ENCODE data around the gene ANO7.
A peak's percentile ranks its signal among the peaks of the same experiment; 100 is the strongest.

The ANO7 gene

GRCh38 chr2:241207641-241208040, 19.2 kb downstream of the ANO7 start:
- no peak for DNase-seq

GRCh38 chr2:241208058-241208457, 19.6 kb downstream of the ANO7 start:
- DNase-seq, result peak in 28 of 56 donors; percentile 14 to 69 (median 42)

- no peak for DNase-seq
Observed at GRCh38 chr2:241209271-241209670, 20.8 kb downstream of the ANO7 start.

- no peak for DNase-seq
Observed at GRCh38 chr2:241211276-241211675, 22.8 kb downstream of the ANO7 start.

- DNase-seq, result peak in 1 of 56 donors; percentile 21
Observed at GRCh38 chr2:241213041-241213440, 24.6 kb downstream of the ANO7 start.

- no peak for DNase-seq
Observed at GRCh38 chr2:241213567-241213966, 25.1 kb downstream of the ANO7 start.

- no peak for DNase-seq
Observed at GRCh38 chr2:241214209-241214608, 25.7 kb downstream of the ANO7 start.

- DNase-seq, result no peak
Observed at GRCh38 chr2:241214766-241215165, 26.3 kb downstream of the ANO7 start.

GRCh38 chr2:241215421-241215820, 26.9 kb downstream of the ANO7 start:
- no peak for DNase-seq

GRCh38 chr2:241216211-241216761, 27.8 kb downstream of the ANO7 start:
- no peak for DNase-seq

- peak in 44 of 56 donors; percentile 12 to 84 (median 58) for DNase-seq
Observed at GRCh38 chr2:241217320-241218031, 29.0 kb downstream of the ANO7 start.

GRCh38 chr2:241218131-241219029, 29.9 kb downstream of the ANO7 start:
- DNase-seq, result peak in 9 of 56 donors; percentile 17 to 57 (median 27)

GRCh38 chr2:241219030-241219382, 30.5 kb downstream of the ANO7 start:
- no peak for DNase-seq

- DNase-seq, result no peak
Observed at GRCh38 chr2:241219856-241220356, 31.4 kb downstream of the ANO7 start.

- DNase-seq, result no peak
Observed at GRCh38 chr2:241223211-241224017, 34.9 kb downstream of the ANO7 start.

GRCh38 chr2:241224018-241224850, 35.8 kb downstream of the ANO7 start:
- DNase-seq, result peak in 53 of 56 donors; percentile 37 to 94 (median 80)

- no peak for DNase-seq
Observed at GRCh38 chr2:241224851-241225438, 36.5 kb downstream of the ANO7 start.

- no peak for DNase-seq
Observed at GRCh38 chr2:241225545-241225944, 37.1 kb downstream of the ANO7 start.

- DNase-seq, result no peak
Observed at GRCh38 chr2:241225983-241226382, 37.5 kb downstream of the ANO7 start.

Measured in amygdala (tissue), 56 donors.